ENCODE results near the gene FMNL2. TPM values are rescaled to one million over a fixed set of nuclear protein-coding genes. Genes with fewer than 3 reads are reported as not detected.

FMNL2 gene
- total RNA-seq, 1 experiment from 2014 or later: 38.2 TPM

DNA sequence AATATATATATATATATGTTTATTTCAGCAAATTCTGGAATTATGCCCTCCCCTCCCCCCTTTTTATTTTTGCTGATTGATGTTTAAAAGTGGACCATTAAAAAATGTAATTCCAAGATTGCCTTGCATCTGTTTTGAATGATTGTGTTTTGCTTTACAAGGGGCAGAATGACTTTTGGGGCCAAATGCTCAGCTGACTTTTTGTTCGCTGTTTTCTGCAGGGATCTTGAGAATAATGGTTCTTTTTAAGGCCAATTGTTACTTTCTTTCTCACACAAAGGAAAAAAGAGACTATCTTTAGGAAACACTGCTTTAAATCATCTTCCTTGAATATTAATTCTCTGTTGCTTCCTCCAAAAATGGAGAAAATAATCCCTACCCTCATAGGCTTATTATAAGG is 95.9 kb downstream of the FMNL2 start:
- H3K9me3 ChIP-seq: no peaks in the 10 kb centered on the region
- no peaks in the 10 kb centered on the region for H3K27me3 ChIP-seq (replicated peaks; ENCODE audit: control insufficient read depth, insufficient read depth, low read length)
- Mint-ChIP-seq H3K36me3 (ENCODE audit: insufficient read depth, unreplicated experiment) (no peaks in the 10 kb centered on the region), H3K27me3 (ENCODE audit: insufficient read depth, unreplicated experiment) (no peaks in the 10 kb centered on the region), H3K4me1 (ENCODE audit: low read depth, unreplicated experiment) (peaks cover 13% of the 10 kb centered on the region), H3K9me3 (ENCODE audit: unreplicated experiment) (no peaks in the 10 kb centered on the region), H3K4me3 (ENCODE audit: unreplicated experiment) (no peak overlapping the region), H3K27ac (ENCODE audit: unreplicated experiment) (no peak overlapping the region)
- H3K4me1 ChIP-seq: no peaks in the 10 kb centered on the region
- no peak for DNase-seq
- no peaks in the 10 kb centered on the region for H3K36me3 ChIP-seq (ENCODE audit: control insufficient read depth, insufficient read depth, low read length)
- TF ChIP-seq, protein P1, sequence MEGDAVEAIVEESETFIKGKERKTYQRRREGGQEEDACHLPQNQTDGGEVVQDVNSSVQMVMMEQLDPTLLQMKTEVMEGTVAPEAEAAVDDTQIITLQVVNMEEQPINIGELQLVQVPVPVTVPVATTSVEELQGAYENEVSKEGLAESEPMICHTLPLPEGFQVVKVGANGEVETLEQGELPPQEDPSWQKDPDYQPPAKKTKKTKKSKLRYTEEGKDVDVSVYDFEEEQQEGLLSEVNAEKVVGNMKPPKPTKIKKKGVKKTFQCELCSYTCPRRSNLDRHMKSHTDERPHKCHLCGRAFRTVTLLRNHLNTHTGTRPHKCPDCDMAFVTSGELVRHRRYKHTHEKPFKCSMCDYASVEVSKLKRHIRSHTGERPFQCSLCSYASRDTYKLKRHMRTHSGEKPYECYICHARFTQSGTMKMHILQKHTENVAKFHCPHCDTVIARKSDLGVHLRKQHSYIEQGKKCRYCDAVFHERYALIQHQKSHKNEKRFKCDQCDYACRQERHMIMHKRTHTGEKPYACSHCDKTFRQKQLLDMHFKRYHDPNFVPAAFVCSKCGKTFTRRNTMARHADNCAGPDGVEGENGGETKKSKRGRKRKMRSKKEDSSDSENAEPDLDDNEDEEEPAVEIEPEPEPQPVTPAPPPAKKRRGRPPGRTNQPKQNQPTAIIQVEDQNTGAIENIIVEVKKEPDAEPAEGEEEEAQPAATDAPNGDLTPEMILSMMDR (IDR thresholded peaks at IDR 0.05; ENCODE audit: insufficient read depth in 1 of 2, low read depth in 1 of 2, low read length in 1 of 2, severe bottlenecking in 1 of 2, unreplicated experiment in 1 of 2): no peak
- CTCF ChIA-PET: no interaction called here
- BruUV-seq (replicated peaks): no TSS peak
- intact Hi-C loops (cut with micrococcal nuclease; ENCODE audit: unreplicated experiment): no loop called here
- POLR2A ChIA-PET: no interaction called here
- H3K4me3 ChIP-seq (ENCODE audit: low read depth, low read length): no peak overlapping the region

DNA sequence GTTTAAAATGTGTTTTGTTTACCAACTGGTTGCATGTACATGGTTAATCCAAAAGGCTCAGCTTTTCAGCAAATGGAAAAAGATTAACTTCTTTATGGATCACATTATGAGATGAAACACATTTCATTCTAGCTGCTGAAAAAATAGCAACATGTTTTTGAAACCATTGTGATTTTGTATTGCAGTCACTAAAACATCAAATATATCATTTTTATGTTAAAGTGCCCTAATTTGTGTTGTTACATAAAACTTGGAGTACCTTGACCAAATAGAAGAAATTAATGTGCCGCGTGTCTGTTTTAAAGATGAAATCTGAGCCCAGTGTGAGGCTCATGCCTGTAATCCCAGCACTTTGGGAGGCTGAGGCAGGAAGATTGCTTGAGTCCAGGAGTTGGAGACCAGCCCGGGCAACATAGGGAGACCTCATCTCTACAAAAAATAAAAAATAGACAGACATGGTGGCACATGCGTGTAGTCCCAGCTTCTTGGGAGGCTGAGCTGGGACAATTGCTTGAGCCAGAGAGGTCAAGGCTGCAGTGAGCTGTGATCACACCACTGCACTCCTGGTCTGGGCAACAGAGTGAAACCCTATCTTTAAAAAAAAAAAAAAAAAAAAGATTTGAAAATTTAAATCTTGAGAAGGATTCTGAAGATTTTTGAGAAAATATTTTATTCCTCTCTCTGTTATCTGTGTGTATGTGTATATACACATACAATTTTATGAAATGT is 96.6 kb downstream of the FMNL2 start:
- Mint-ChIP-seq H3K27me3 (ENCODE audit: insufficient read depth, unreplicated experiment) (no peaks in the 10 kb centered on the region), H3K4me3 (ENCODE audit: unreplicated experiment) (no peak overlapping the region), H3K36me3 (ENCODE audit: insufficient read depth, unreplicated experiment) (no peaks in the 10 kb centered on the region), H3K4me1 (ENCODE audit: low read depth, unreplicated experiment) (peaks cover 10% of the 10 kb centered on the region), H3K9me3 (ENCODE audit: unreplicated experiment) (no peaks in the 10 kb centered on the region), H3K27ac (ENCODE audit: unreplicated experiment) (no peak overlapping the region)
- ChIA-PET POLR2A (no interaction called here), CTCF (no interaction called here)
- DNase-seq: no peak
- intact Hi-C loops (cut with micrococcal nuclease; ENCODE audit: unreplicated experiment): no loop called here
- TF ChIP-seq, protein P1 (IDR thresholded peaks at IDR 0.05; ENCODE audit: insufficient read depth in 1 of 2, low read depth in 1 of 2, low read length in 1 of 2, severe bottlenecking in 1 of 2, unreplicated experiment in 1 of 2): no peak
- no peaks in the 10 kb centered on the region for H3K27me3 ChIP-seq (replicated peaks; ENCODE audit: control insufficient read depth, insufficient read depth, low read length)
- no peaks in the 10 kb centered on the region for H3K9me3 ChIP-seq
- H3K4me1 ChIP-seq: no peaks in the 10 kb centered on the region
- H3K36me3 ChIP-seq (ENCODE audit: control insufficient read depth, insufficient read depth, low read length): no peaks in the 10 kb centered on the region
- H3K4me3 ChIP-seq (ENCODE audit: low read depth, low read length): no peak overlapping the region
- BruUV-seq (replicated peaks): no TSS peak

DNA sequence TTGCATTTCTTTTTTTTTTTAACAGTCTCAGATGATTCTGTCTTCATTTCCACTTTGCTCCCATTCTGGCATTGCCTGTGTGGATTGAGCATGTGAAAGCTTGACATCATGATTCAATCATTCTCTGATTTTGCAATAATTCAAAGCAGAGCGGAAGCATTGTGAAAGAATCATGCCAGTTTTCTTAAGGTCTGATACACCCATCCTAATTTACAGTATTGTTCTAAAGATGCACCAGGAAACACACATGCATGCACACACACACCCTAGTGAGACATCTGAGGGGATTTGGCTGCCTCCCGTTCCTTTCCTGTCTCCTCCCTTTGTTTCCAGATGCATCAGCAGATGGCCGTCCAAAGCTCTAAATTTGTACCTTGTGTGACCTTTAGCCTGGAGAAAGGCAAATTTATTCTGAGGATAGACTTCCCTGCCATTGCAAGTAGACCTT is 97.3 kb downstream of the FMNL2 start:
- no peaks in the 10 kb centered on the region for H3K36me3 ChIP-seq (ENCODE audit: control insufficient read depth, insufficient read depth, low read length)
- Mint-ChIP-seq H3K27ac (ENCODE audit: unreplicated experiment) (no peak overlapping the region), H3K27me3 (ENCODE audit: insufficient read depth, unreplicated experiment) (no peaks in the 10 kb centered on the region), H3K9me3 (ENCODE audit: unreplicated experiment) (no peaks in the 10 kb centered on the region), H3K4me1 (ENCODE audit: low read depth, unreplicated experiment) (peaks cover 10% of the 10 kb centered on the region), H3K36me3 (ENCODE audit: insufficient read depth, unreplicated experiment) (no peaks in the 10 kb centered on the region), H3K4me3 (ENCODE audit: unreplicated experiment) (no peak overlapping the region)
- no TSS peak for BruUV-seq (replicated peaks)
- ChIA-PET POLR2A (no interaction called here), CTCF (no interaction called here)
- H3K9me3 ChIP-seq: no peaks in the 10 kb centered on the region
- no peaks in the 10 kb centered on the region for H3K27me3 ChIP-seq (replicated peaks; ENCODE audit: control insufficient read depth, insufficient read depth, low read length)
- DNase-seq: no peak
- no peaks in the 10 kb centered on the region for H3K4me1 ChIP-seq
- intact Hi-C loops (cut with micrococcal nuclease; ENCODE audit: unreplicated experiment): no loop called here
- no peak overlapping the region for H3K4me3 ChIP-seq (ENCODE audit: low read depth, low read length)
- TF ChIP-seq, protein P1 (IDR thresholded peaks at IDR 0.05; ENCODE audit: insufficient read depth in 1 of 2, low read depth in 1 of 2, low read length in 1 of 2, severe bottlenecking in 1 of 2, unreplicated experiment in 1 of 2): no peak
